SU-DHL-6 (cell line): ENCODE results near the gene SMOC1.

ENCODE experiments used
- CTCF ChIP-seq: fragments of 200-600 bp; sonication (generic); IDR thresholded peaks from one replicate; pipeline ENCODE4 v1.5.1; 2017; ENCODE audit warnings: antibody characterized with exemption, mild to moderate bottlenecking, low read length, moderate library complexity; ENCODE audit not compliant: insufficient read depth, poor library complexity, severe bottlenecking
- EZH2phosphoT487 ChIP-seq: fragments of 200-600 bp; sonication (generic), shearing (Covaris generic); conservative IDR thresholded peaks from 2 replicates; pipeline ENCODE4 v1.6.1; 2018; ENCODE audit warnings: mild to moderate bottlenecking, antibody characterized with exemption, low read length, moderate library complexity, mixed read lengths

GRCh38 chr14:69838881-69839416, 40.3 kb upstream of the SMOC1 start:
- no peak for TF ChIP-seq CTCF
- no peak for TF ChIP-seq EZH2phosphoT487
